ENCODE data around the gene LDHD. TPM values are rescaled to one million over a fixed set of nuclear protein-coding genes. Genes with fewer than 3 reads are reported as not detected.

The LDHD gene
- total RNA-seq, 1 experiment from 2014 or later, result 0.65 TPM

GRCh38 chr16:75063549-75064088 is 53.0 kb downstream of the LDHD start:
- DNase-seq (ENCODE audit: low spot score), result no peak

DNA sequence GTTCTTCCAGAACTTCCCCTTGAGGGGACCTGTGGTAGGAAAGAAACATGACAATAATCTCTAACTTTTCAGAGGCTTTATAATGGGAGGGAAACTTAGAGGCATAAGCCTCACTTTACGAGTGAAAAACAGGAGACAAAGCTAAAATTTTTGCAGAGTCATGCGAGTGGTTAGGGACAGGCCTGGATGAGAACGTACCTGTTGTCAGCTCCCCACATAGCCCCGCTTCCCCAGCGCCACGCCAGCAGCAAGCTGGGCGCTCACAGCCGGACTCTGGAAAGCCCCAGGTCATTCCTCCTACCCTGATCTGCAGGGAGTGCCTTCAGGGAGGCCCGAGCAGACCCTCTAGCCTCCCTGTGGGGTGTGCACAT is 53.6 kb downstream of the LDHD start:
- DNase-seq (ENCODE audit: low spot score), result no peak

DNA sequence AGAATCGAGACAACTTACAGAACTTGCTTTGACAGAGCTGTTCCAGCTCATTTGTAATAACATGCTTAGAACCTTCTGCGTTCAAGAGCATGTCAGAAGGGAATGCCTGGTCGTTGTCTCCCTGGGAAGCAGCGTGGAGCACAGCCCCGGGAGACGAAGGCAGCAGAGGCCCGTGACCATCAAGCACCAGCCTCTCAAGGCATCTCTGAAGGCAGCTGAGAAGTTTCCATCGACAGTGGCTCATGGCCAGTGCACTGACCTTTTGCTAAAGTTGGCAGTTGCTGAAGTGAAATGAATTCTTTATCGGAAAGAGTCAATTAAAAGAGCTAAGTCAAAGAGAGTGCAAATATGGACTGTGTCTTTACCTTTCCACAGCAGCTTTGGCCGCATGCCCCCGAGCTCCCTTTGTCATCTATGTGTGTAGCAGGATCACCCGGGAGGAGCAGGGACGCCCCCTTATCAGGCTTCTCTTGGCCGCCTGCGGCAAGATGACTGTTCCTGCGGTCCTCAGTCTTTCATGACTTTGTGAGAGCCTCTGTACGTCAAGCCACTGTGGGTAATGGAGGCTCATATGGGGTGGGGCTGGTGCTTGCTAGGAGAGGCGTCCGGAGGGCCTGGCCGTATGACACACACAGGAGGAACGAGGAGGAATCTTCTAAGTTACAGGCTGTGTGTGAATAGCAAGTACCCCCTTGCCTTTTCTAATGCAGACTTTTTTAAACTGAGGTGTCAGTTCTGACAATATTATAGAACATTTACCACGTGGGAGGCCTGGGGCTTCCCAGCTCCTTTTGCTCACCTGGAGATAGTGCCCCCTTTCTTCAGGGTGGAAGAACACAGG is 54.2 kb downstream of the LDHD start:
- DNase-seq (ENCODE audit: low spot score), result no peak

Other genes with a start within 250 kb of the LDHD start
- gene WDR59, start 131.7 kb downstream of the LDHD start, total RNA-seq (2014; rRNA removed; shearing (Covaris generic)), result 8.9 and 17.2 TPM in 2 replicates
- gene ZNRF1, start 117.8 kb downstream of the LDHD start, total RNA-seq (2014; rRNA removed; shearing (Covaris generic)), result 13.7 and 30.6 TPM in 2 replicates
- 16.4 and 24.2 TPM in 2 replicates for gene ZFP1, start 31.7 kb upstream of the LDHD start, total RNA-seq (2014; rRNA removed; shearing (Covaris generic))
- not detected in 2 replicates for gene CTRB2, start 90.4 kb upstream of the LDHD start, total RNA-seq (2014; rRNA removed; shearing (Covaris generic))
- gene CTRB1, start 102.2 kb upstream of the LDHD start, total RNA-seq (2014; rRNA removed; shearing (Covaris generic)), result not detected in 2 replicates
- gene BCAR1, start 134.8 kb upstream of the LDHD start, total RNA-seq (2014; rRNA removed; shearing (Covaris generic)), result 85.8 and 106 TPM in 2 replicates